Measurements from ENCODE around the gene GM2A.
"Not testable (repeated sequence)": the region's sequence is repeated elsewhere in the genome, so short reads cannot be mapped to it uniquely, and the experiment has no call there.

GM2A gene

GRCh38 chr5:151284392-151284967, 31.5 kb downstream of the GM2A start:
- DNase-seq (ENCODE audit: low read depth in 2 of 2, low spot score in 1 of 2) = no peak

- no peak for DNase-seq (ENCODE audit: low read depth in 2 of 2, low spot score in 1 of 2)
Measured at GRCh38 chr5:151285683-151286082, 32.7 kb downstream of the GM2A start.

- DNase-seq (ENCODE audit: low read depth in 2 of 2, low spot score in 1 of 2) = no peak
Measured at GRCh38 chr5:151286246-151286645, 33.3 kb downstream of the GM2A start.

- DNase-seq (ENCODE audit: low read depth in 2 of 2, low spot score in 1 of 2) = no peak
Measured at GRCh38 chr5:151288180-151288579, 35.2 kb downstream of the GM2A start.

GRCh38 chr5:151293624-151294023, 40.6 kb downstream of the GM2A start:
- DNase-seq (ENCODE audit: low read depth in 2 of 2, low spot score in 1 of 2) = no peak

- DNase-seq (ENCODE audit: low read depth in 2 of 2, low spot score in 1 of 2) = no peak
Measured at GRCh38 chr5:151295138-151295537, 42.2 kb downstream of the GM2A start.

- DNase-seq (ENCODE audit: low read depth in 2 of 2, low spot score in 1 of 2) = no peak
Measured at GRCh38 chr5:151295791-151296477, 42.9 kb downstream of the GM2A start.

- DNase-seq (ENCODE audit: low read depth in 2 of 2, low spot score in 1 of 2) = no peak
Measured at GRCh38 chr5:151296478-151296830, 43.5 kb downstream of the GM2A start.

GRCh38 chr5:151296974-151297373, 44.0 kb downstream of the GM2A start:
- DNase-seq (ENCODE audit: low read depth in 2 of 2, low spot score in 1 of 2) = no peak

- no peak for DNase-seq (ENCODE audit: low read depth in 2 of 2, low spot score in 1 of 2)
Measured at GRCh38 chr5:151298063-151298855, 45.3 kb downstream of the GM2A start.

GRCh38 chr5:151303666-151304065, 50.7 kb downstream of the GM2A start, which contains the start of gene SLC36A3:
TSS of gene SLC36A3 (minus strand) at chr5:151303766. CDS start at chr5:151303354, 412 bp downstream.
- no peak for DNase-seq (ENCODE audit: low read depth in 2 of 2, low spot score in 1 of 2)

- not testable (repeated sequence) for DNase-seq (ENCODE audit: low read depth in 2 of 2, low spot score in 1 of 2)
Measured at GRCh38 chr5:151309266-151309665, 56.3 kb downstream of the GM2A start.

- not testable (repeated sequence) for DNase-seq (ENCODE audit: low read depth in 2 of 2, low spot score in 1 of 2)
Measured at GRCh38 chr5:151309821-151310220, 56.8 kb downstream of the GM2A start.

- DNase-seq (ENCODE audit: low read depth in 2 of 2, low spot score in 1 of 2) = no peak
Measured at GRCh38 chr5:151310932-151311331, 57.9 kb downstream of the GM2A start.

GRCh38 chr5:151312756-151313324, 59.9 kb downstream of the GM2A start:
- DNase-seq (ENCODE audit: low read depth in 2 of 2, low spot score in 1 of 2) = no peak

- DNase-seq (ENCODE audit: low read depth in 2 of 2, low spot score in 1 of 2) = no peak
Measured at GRCh38 chr5:151313357-151313756, 60.4 kb downstream of the GM2A start.

- DNase-seq (ENCODE audit: low read depth in 2 of 2, low spot score in 1 of 2) = peak in 1 of 2 donors; percentile 13
Measured at GRCh38 chr5:151315998-151316597, 63.1 kb downstream of the GM2A start.

- DNase-seq (ENCODE audit: low read depth in 2 of 2, low spot score in 1 of 2) = no peak
Measured at GRCh38 chr5:151317871-151318270, 64.9 kb downstream of the GM2A start.

GRCh38 chr5:151318850-151319732, 66.1 kb downstream of the GM2A start:
- DNase-seq (ENCODE audit: low read depth in 2 of 2, low spot score in 1 of 2) = no peak

Data from stimulated activated CD8-positive, alpha-beta memory T cell treated with anti-CD3 and anti-CD28 coated beads, Interleukin-4, amount 100 ng/mL, for 1 hour (primary cell).